ENCODE results near the gene GSTO2.

GSTO2 gene

DNA sequence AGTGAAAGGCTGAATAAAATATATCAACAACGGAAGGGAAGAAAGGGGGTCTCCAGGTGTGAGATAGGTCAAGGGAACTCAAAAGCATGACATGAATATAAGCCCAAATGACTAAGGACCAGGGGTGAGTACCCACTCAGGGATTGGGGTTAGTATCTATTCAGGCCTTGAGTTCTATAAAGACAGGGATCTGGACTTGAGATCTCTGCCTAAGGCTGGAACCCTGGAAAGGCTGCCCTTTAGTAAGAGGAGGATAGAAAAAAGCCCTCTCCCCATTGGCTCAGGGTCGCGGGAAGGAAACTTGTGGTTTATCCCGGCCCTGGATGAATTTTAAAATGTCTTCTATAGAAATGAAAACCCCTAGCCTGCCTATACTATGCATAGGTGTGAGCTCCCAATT, 71.7 kb downstream of the GSTO2 start:
- DNase-seq (ENCODE audit: low read depth): no peak

DNA sequence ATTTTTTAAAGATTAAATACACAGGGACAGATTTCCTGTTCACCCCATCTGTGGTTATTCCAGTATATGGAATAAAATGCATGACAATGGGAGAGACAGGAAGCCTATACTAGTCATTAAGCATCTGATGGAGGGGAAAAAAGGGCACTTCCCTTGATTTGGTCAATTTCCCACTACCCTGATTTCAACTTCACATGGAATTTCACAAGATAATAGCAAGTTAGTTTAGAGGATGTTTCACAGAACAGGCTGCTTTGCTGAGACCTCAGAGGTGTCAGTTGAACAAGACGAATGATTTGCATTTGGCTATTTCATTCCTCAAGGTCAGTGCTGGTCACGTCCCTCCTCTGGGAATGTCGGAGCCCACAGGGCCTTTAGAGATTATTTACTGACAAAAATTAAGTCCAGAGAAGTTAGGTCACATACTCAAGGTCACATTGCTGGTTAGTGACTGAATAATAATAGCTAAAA, 74.0 kb downstream of the GSTO2 start:
- DNase-seq (ENCODE audit: low read depth): no peak

DNA sequence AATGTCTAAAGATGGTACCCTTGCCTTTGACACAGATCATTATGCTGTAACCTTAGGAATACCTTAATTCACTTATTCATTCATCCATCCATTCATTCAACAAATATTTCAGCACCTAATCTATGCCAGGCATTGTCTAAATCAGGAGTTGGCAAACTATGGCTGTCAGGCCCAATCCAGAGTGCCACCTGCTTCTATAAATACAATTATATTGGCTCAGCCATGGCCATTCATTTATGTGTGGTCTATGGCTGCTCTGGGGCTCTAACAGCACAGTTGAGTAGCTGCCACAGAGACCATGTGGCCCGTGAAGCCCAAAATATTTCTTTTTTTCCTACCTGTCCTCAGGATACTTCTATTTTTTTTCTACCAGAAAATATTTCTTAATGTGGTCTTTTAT, 75.2 kb downstream of the GSTO2 start:
- DNase-seq (ENCODE audit: low read depth): no peak

DNA sequence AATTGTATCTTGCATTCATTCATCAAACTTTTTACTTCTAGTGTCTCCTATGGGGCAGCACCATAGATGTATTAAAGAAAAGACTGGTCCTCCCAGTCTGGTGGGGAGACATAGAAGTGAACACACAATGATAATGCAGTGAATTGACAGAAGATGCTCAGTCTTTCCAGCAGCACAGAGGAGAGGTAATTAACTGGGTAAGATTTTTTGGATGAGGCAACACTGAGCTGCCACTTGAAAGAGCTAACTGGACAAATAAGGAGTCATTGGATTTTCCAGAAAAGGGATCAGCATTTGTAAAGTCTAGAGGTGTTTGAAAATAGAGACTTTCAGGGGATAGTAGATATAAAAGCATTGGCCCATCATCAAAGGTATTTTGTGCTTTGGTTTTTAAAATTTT, 76.5 kb downstream of the GSTO2 start:
- DNase-seq (ENCODE audit: low read depth): no peak

DNA sequence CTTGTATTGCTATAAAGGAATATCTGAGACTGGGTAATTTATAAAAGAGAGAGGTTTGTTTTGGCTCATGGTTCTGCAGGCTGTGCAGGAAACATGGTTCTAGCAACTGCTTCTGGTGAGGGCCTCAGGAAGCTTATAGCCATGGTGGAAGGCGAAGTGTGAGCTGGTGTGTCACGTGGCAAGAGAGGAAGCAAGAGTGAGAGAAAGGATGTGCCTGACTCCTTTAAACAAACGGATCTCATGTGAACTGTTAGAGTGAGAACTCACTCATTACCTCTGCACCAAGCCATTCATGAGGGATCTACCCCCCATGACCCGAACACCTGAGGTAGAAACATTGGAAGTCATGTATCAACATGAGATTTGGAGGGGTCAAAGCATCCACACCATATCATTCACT, 77.0 kb downstream of the GSTO2 start:
- no peak for DNase-seq (ENCODE audit: low read depth)

DNA sequence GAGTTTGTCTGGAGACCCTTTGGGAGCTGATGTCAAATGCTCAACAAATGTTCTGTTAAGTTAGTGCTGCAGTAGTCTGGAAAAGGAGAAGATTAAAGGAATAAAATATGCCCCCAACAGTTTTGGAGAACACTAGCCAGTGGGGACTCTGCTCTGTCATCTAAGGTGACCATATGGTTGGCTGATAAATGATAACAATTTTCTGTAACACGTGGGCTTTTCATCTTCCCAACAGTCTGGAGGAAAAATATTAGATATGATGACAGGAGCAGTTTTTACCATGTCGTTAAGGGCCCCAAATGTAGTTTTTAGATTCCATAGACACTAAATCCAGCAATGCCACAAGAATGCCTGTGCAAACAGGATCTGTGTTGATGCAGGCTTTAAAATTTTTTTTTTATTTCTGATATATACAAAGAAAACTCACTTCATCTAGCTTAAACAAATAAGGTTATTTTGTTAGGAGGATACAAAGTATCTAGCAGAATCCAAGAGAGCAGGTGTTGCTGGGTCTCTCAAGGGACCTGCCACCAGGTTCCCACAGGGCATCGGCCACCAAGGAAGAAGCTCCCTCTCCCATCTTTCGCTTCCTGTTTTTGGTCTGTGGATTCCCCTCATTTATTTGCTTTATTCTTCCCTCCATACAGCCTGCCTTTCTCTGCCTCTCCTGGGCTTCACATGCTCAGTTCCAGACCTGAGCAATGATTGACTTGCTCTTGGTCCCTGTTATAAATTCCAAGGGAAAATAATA, 78.5 kb downstream of the GSTO2 start:
- DNase-seq (ENCODE audit: low read depth): no peak

DNA sequence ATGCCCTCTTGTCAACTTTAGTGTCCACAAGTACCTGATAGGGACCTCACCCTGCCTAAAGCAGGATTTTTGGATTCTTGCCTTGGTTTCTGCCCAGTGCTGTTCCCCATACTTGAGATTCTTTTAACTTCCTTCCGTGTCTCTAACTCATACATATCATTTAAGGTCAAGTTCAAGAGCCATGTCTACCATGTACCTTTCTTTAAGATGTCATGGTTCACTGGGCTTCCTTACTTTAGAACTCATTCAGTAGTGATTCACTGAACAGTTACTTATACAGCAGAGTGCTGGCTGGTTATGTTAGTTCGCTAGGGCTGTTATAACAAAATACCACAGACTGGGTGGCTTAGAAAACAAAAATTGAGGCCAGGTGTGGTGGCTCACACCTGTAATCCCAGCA, 79.6 kb downstream of the GSTO2 start:
- no peak for DNase-seq (ENCODE audit: low read depth)

DNA sequence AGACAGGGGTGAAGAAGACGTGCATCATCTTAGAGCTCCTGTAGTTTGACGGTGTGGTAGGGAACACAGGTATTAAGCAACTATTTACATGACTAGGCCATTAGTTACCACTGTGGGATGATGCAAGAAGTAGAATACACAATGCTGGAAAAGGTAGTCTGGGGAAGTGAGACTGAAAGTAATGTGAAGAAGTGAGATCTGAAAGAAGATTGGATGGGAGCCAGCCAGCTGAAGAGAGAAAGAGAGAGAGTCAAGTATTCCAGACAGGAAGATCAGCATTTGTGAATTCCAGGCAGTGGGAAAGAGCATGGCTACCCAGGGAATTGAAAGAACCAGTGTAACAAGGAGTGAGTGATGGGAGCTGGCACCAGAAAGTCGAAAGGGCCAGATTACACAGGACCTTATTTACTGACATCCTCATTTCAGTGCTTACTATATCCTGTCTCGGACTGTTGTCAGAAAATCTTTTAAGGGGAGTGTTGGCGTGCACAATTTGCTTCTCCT, 80.7 kb downstream of the GSTO2 start:
- no peak for DNase-seq (ENCODE audit: low read depth)

DNA sequence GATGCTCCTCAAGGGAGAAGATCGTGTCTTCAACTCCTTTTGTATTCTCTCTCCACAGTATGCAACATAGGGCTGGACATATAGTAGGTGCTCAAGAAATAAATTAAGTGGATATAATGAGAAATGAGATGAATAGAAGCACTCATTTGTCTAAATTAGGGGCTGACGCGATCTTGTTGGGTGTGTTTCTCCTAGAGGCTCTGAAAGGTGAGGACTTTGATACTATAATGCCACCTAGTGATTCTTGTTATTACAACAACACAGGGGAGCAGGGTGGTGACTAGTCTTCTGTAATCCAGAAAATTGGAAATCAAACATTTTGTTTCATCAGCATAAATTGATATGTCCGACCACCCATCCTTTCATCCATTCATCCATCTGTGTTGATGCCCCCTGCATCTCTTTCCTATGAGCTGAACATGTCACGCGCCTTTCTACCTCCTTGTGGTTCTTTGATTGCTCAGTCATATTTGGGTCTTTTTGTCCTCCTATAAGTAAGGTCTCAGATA, 81.2 kb downstream of the GSTO2 start:
- DNase-seq (ENCODE audit: low read depth): no peak

DNA sequence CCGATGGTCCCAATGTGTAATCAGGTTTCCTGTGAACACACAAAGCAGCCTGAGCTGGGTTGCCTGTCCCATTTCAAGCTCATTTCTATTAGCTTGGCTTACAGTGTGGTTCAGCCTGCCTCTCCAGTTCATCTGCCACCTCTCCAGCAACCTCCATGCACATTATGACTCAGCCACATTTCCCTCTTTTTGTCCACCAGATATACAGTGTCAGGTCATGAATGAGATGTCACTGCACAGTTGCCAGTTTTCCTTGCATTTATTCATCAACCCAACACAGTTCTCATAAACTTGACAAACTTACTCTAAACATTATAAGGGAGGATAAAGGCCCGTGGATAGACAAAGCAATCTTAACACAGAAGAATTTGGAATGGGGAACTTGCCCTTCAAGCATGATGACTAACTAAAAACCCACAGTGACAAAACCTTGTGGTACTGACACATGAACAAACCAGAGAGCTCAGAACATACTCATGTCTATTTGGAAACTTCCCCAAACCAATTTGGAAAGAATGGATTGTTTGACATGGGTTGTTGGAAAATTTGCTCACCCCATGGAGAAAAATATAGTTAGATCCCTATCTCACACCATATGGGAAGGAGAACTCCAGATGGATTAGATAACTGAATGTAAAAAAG, 82.2 kb downstream of the GSTO2 start:
- no peak for DNase-seq (ENCODE audit: low read depth)

DNA sequence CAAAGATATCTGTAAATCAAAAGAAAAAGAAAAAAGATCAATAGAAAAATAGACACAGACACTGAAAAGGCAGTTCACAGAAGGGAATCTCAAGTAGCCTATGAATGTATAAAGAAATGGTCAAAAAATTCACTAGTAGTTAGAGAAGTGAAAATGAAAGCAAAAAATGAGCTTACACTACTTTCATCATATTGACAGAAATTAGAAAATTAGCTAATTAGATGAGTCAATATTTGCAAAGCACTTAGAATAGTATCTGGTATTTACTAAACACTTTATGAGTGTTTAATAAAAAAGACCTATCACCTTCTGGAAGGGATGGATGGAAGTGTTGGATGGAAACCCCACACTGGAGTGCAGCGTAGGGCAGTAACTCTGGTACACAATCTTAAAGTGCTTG, 82.9 kb downstream of the GSTO2 start:
- DNase-seq (ENCODE audit: low read depth): no peak

DNA sequence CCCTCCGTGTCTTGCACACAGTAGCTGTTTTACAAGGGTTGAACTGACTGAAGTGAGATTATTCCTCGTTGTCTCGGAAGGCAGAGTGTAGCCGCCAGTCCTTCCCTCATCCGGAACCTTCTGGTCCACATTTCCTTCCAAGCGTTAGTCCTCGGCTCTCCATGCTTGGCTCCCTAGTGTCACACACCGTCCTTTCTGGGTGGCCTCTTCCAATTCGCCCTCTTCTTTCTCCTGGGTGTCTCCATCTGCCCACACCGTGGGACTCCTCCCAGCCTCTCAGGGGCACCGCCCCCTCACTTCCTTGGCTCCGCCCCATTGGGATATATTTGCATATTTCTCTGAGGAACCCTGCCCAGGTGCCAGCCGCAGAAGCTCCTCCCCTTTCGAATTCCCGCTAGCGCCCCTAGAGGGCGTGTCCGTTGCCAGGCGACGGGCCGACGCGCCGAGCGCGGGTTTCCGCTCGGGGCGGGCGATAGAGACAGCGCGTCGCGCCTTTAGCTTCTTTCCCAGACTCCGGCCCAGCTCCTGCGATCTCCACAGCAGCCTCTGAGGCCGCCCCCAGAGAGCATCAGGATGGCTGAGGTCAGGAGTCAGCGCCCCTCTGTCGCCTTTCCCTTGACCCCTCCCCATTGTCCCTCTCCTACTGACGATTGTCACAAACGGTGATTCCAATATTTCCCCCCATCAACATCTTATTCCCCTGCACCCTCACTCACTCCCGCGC, 84.5 kb downstream of the GSTO2 start, which contains the start of gene CFAP58:
Gene CFAP58, plus strand, starts transcription at position 509 of the 724 bp plus-strand sequence. Its CDS starts 65 bp downstream, at position 574.
- peak; percentile 79 for DNase-seq (ENCODE audit: low read depth)
